Pancreas (tissue), 10 donors: ENCODE measurements around the gene PRSS33. TPM values are rescaled to one million over a fixed set of nuclear protein-coding genes. Genes with fewer than 3 reads are reported as not detected.

Experiments used
- ATAC-seq, 4 donors: fragments of 200-7000 bp; cut with Tn5 transposase; one replicate each; pipeline versions ENCODE4 v1.8.0 to v1.9.1; 2020; ENCODE audit warnings: mild to moderate bottlenecking in 4 of 4, moderate library complexity in 4 of 4
- DNase-seq, 6 donors: peaks; one replicate each; pipeline ENCODE4 v3.0.0-alpha.2; 2020
- FAIRE-seq: peaks from 2 replicates; lab custom pipeline; 2012; peaks lifted over from hg19 to GRCh38; lab: Jason Lieb, UNC
- H3K27ac ChIP-seq, 4 donors: fragments of 200-600 bp; sonication (generic); 1 replicate in 3 of 4; 2 replicates in 1 of 4; pipeline versions ENCODE4 v1.5.0 to v1.8.0; 2020
- H3K27me3 ChIP-seq, 4 donors: fragments of 200-600 bp; one replicate each; pipeline ENCODE4 v1.8.0; 2021
- H3K36me3 ChIP-seq, 3 donors: fragments of 200-600 bp; sonication (generic) in 1 of 3; one replicate each; pipeline versions ENCODE4 v1.5.0 to v1.8.0; 2020 to 2021
- H3K4me1 ChIP-seq, 3 donors: fragments of 200-600 bp; one replicate each; pipeline ENCODE4 v1.8.0; 2021
- H3K4me3 ChIP-seq, 4 donors: fragments of 200-600 bp; sonication (generic) in 2 of 4; one replicate each; pipeline versions ENCODE4 v1.5.0 to v1.8.0; 2020 to 2021
- H3K9me3 ChIP-seq, 4 donors: fragments of 200-600 bp; one replicate each; pipeline ENCODE4 v1.8.0; 2021
- CTCF ChIP-seq, 4 donors: fragments of 200-600 bp; sonication (generic) in 3 of 4; IDR thresholded peaks; one replicate each; pipeline versions ENCODE4 v1.5.0 to v1.8.0; 2021; ENCODE audit warnings: antibody characterized with exemption in 4 of 4
- WGBS, 2 donors: extraction: QIAGEN DNeasy Blood & Tissue Kit; methylation state at CpG; one replicate each; pipeline ENCODE4 v1.1.7; 2013; 5-methylcytosine and 5-hydroxymethylcytosine counted together
- intact Hi-C, 3 donors: fragments of 100-400 bp; cut with DNase I; formaldehyde crosslinking; loops; one replicate each; pipeline versions ENCODE4 v1.11.1 to v1.14.2; 2022
- polyA plus RNA-seq, 2 donors: library from polyadenylated mRNA; stranded (reverse); fragments of 200-250 nt; gene quantifications; one replicate each; pipeline ENCODE4 v1.2.3, GENCODE V29; 2013
- total RNA-seq, 6 donors: library from RNA; stranded (reverse); fragmentation: NEBNext Ultra II Directional in 4 of 6; extraction: Animal tissue kit (Norgen Biotek cat#: 25700) in 4 of 6; gene quantifications; one replicate each; pipeline versions ENCODE4 v1.2.1 to v1.2.4, GENCODE V29; 2021 to 2023
- donor health status: healthy with polysubstance abuse.
- donor health status: DM: no; HTN: no; CAD: no; lungs with moderate emphysema.
- donor health status: DM: no; HTN: no; CAD: no.
- donor health status: control.
- donor health status: control.
- donor health status: Bipolar disorder and iron deficiency.
- donor health status: DM: yes; HTN: yes; CAD: no.
- donor health status: DM: no; HTN: no; CAD: no.
- donor health status: DM: no; HTN: no; CAD: no.
- donor health status: DM: yes; HTN: yes; CAD: no.

The PRSS33 gene
- total and polyA plus RNA-seq, 8 donors = 0.05 TPM; not detected in 7

GRCh38 chr16:2799859-2800226, 12.5 kb upstream of the PRSS33 start:
- no peaks in the 10 kb centered on the region for H3K4me1 ChIP-seq
- no peak overlapping the region for H3K27ac ChIP-seq
- H3K27me3 ChIP-seq = no peaks in the 10 kb centered on the region
- intact Hi-C loops = no loop called here
- no peaks in the 10 kb centered on the region for H3K36me3 ChIP-seq
- no peak for FAIRE-seq
- peak in 2 of 4 donors; percentile 66 to 75 for ATAC-seq
- H3K4me3 ChIP-seq = no peak overlapping the region
- peak in 1 of 6 donors; percentile 4 for DNase-seq
- WGBS, 2 donors = 77 to 82% methylated on average over 1 of the region's 1 CpG
- no peak for TF ChIP-seq CTCF (IDR thresholded peaks at IDR 0.05)
- no peaks in the 10 kb centered on the region for H3K9me3 ChIP-seq

GRCh38 chr16:2799205-2799858, 12.0 kb upstream of the PRSS33 start:
- Histone ChIP-seq H3K4me1 (no peaks in the 10 kb centered on the region), H3K9me3 (no peaks in the 10 kb centered on the region), H3K36me3 (no peaks in the 10 kb centered on the region), H3K27ac (no peak overlapping the region), H3K27me3 (no peaks in the 10 kb centered on the region), H3K4me3 (no peak overlapping the region)
- FAIRE-seq (no peak), ATAC-seq (no peak), DNase-seq (peak in 2 of 6 donors; percentile 34 to 44)
- WGBS, 2 donors = 79 to 87% methylated on average over 18 to 21 of the region's 21 CpGs
- TF ChIP-seq CTCF (IDR thresholded peaks at IDR 0.05) = no peak
- intact Hi-C loops = no loop called here

GRCh38 chr16:2798723-2799204, 11.4 kb upstream of the PRSS33 start:
- peak in 2 of 6 donors; percentile 45 to 60 for DNase-seq
- no peak for TF ChIP-seq CTCF (IDR thresholded peaks at IDR 0.05)
- Histone ChIP-seq H3K36me3 (no peaks in the 10 kb centered on the region), H3K4me1 (no peaks in the 10 kb centered on the region), H3K27me3 (no peaks in the 10 kb centered on the region), H3K27ac (no peak overlapping the region), H3K9me3 (no peaks in the 10 kb centered on the region), H3K4me3 (no peak overlapping the region)
- 65 to 68% methylated on average over 36 to 39 of the region's 39 CpGs for WGBS, 2 donors
- no peak for FAIRE-seq
- intact Hi-C loops = no loop called here
- ATAC-seq = no peak

GRCh38 chr16:2795395-2796143, 8.2 kb upstream of the PRSS33 start:
- no peak for TF ChIP-seq CTCF (IDR thresholded peaks at IDR 0.05)
- FAIRE-seq (no peak), ATAC-seq (no peak), DNase-seq (peak in 1 of 6 donors; percentile 3)
- intact Hi-C loops = no loop called here
- Histone ChIP-seq H3K36me3 (no peaks in the 10 kb centered on the region), H3K27me3 (peaks cover 0 to 2% (median 0%) of the 10 kb centered on the region in 4 donors), H3K27ac (no peak overlapping the region), H3K4me1 (no peaks in the 10 kb centered on the region), H3K9me3 (no peaks in the 10 kb centered on the region), H3K4me3 (no peak overlapping the region)
- 69 to 77% methylated on average over 7 of the region's 7 CpGs for WGBS, 2 donors
